GM19455 (cell line): ENCODE measurements around the gene BFAR.
"Not testable (repeated sequence)": the region's sequence is repeated elsewhere in the genome, so short reads cannot be mapped to it uniquely, and the experiment has no call there.

Experiments
- ATAC-seq: cut with Tn5 transposase; IDR thresholded peaks from one replicate; pipeline ENCODE4 v1.9.1; 2021; ENCODE audit not compliant: unreplicated experiment

BFAR gene, protein sequence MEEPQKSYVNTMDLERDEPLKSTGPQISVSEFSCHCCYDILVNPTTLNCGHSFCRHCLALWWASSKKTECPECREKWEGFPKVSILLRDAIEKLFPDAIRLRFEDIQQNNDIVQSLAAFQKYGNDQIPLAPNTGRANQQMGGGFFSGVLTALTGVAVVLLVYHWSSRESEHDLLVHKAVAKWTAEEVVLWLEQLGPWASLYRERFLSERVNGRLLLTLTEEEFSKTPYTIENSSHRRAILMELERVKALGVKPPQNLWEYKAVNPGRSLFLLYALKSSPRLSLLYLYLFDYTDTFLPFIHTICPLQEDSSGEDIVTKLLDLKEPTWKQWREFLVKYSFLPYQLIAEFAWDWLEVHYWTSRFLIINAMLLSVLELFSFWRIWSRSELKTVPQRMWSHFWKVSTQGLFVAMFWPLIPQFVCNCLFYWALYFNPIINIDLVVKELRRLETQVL

DNA sequence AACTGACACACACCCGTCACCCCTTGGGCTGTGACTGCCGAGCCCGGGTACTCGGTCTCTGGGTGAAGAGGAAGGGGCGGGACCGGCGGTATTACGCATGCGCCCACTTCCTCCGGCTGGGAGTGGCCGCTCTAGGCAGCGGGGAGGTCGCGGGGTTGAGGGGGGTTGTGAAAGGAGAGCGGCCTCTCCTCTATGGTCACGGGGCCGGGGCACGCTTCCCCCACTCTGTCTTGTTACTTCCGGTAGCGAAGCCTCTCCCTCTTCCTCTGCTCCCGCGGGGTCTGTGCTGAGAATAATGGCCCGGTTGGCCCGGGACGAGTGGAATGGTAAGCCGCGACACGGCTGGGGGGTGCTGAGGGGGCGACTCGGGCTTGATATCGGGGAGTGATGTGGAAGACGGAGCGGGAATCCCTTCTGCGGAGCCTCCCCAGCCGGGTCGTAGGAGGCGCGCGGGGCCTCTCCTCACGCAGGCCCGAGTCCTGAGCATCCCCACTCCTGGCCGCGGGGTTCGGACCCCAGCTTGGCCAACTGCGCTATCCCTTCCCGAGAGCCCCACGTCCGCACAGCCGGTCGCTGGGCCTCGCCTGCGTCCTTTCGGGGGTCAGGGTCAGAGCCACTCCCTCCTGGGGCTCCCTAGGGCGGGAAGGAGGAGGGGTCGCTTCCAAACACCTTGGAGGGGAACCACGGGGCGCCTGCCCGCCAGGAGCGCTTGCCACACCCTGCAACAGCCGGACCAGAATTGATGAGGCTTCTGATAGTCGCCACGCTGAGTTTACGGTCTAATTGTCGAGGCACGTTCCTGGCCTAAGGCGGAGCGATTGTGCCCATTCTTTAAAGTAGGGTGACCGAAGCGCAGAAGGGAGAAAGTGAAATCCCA is at the start of gene BFAR:
BFAR (plus strand) TSS at position 259 of the 877 bp plus-strand sequence. CDS start 11,396 bp downstream, outside the sequence.
- peak; percentile 80 for ATAC-seq

DNA sequence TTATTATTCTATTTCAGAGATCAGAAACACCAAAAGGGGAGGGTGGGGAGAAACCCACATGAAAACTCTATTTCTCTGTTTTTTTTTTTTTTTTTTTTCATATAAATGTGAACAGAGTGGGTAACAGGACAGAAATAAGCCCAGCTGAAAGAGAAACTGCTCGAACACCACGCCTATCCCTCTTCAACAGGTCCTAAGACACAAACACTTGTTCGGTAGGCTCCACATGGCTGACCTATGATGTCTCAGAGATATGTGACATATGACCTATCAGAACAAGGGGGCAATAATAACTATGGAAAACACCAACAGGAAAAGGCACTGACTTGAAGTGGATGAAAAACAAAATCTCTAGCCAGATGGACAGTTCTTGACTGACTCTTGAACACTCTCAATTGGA is 47.5 kb upstream of the BFAR start:
- ATAC-seq = no peak

DNA sequence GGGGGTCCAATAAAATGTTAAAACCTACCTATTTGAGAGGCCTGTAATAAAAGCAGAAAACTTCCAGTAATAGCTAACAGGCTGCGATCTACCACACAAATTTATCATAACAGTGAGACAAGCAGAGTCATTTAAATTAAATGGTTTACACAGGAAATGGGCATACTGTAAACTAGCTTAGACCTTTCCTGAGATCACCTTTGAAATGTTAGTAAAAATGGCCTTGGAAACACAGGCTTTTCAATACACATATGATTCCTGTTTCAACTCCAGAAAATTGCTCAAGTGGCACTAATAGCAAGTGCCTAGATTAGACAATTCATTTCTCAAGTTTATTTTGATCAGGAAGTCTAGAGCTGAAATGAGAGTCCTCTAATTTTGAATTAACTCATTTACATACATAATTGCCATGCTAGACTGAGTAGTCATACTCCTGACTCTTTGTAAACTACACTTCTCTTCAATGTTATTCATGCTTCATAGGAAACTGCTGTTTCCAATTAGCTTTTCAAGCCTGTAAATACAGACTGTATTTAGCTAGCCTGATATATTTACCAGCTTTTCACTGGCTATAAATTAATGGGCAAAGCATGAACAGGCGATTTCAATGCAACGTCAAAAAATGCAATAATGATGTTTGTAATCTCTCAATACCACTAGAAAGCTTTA is 46.0 kb upstream of the BFAR start:
- ATAC-seq = no peak

DNA sequence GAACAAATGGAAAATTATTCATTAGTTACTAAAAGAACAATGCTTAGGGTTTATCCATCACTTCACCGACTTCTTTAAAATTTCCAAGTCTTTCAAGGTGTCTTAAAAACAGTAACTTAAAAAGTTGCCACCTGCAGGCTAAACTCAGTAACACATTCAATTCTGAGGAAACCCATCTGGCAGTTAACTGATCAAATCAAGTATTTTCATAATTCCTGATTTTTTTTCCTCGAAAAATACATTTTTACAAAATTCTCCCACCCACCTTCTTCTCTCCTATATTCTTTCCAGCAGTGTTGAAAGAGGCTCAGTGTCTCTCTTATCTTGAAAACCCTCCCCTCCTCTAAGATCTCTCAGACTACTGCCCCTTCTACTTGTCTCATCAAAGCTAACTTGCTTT is 32.6 kb upstream of the BFAR start:
- no peak for ATAC-seq

DNA sequence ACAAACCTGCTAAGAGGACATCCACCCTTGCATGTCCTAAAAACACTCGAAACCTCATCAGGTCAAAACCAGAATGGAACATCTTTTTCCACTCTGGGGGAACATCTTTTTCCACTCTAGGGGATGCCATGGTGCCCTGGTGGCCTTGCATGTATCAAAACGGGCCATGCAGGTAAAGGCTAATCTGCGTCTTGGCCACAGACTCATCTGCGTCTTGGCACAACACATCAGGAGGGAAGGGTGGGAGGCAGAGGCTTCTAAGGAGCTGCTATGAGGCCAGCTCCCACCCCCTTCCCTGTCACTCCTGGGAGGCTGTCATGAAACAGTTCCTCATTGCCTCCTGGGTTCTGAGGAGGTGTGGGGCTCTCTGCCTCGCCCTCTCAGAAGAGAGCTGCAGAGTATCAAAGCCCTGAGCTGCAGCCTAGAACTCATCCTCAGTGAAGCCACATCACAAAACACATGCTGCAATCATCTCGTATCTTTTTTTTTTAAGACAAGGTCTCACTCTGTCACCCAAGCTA is 30.2 kb upstream of the BFAR start:
- no peak for ATAC-seq

DNA sequence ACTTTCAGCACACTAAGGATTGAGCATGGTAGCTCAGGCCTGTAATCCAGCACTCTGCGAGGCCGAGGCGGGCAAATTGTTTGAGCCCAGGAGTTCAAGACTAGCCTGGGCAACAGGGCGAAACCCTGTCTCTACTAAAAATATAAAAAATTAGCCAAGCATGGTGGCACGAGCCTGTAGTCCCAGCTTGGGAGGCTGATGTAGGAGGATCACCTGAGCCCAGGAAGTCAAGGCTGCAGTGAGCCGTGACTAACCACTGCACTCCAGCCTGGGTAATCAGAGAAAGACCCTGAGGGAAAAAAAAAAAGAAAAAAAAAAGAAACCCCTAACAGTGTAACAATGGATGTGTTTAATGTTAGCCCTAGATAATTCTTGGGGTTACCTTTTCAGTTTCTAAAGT is 26.6 kb upstream of the BFAR start:
- ATAC-seq = no peak

DNA sequence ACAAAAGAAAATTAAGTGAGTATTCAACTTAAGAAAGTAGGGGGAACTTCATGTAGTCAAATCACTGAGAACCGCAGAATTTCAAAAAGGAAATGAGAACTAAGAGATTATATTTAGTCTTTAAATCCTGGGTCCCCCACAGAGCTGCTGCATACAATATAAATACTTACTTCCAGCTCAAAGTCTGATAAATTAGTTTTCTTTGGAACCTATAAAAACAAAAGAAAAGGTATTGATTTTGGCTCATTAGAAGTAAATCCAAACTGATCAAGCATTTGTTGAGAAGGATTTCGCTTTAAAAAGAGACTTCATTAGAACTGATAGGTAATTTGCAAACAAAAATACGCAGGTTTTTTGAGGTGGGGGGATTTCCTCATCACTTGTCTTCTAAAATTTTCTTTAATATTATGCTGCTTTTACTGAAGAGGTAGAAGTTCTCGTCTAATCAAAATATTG is 24.6 kb upstream of the BFAR start:
- no peak for ATAC-seq

DNA sequence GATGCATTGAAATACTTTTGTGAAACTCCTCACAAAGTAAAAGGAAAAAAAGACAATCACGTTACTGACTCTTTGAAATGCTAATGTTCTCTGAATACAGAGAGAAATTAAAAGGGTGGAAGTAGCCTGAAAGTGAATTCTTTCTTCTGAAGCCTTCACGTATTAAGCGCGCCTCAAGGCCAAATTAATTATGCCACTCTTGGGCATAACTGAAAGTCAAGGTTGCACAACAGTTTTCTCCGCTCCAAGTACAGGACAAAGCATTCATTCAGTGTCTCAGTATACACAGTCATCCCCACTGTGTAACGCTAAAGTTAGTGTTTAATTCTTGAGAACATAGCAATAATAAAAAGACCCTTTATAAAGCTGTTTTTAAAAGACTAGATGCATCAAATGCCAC is 24.1 kb upstream of the BFAR start:
- no peak for ATAC-seq

DNA sequence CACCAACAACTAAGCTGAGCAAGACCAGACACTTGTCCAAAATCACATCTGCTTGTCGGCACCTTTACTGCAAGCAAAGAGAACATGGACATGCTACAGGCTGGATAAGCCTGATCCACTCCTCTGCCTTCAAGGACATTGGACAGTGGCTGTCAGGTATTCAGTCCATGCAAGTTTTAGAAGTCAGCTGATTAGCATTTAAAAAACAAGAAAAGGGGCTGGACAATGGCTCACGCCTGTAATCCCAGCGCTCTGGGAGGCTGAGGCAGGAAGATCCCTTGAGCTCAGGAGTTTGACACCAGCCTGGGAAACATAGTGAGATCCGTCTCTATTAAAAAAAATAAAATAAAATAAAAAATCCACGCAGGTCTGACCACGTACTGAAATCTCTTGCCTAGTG is 23.0 kb upstream of the BFAR start:
- no peak for ATAC-seq

DNA sequence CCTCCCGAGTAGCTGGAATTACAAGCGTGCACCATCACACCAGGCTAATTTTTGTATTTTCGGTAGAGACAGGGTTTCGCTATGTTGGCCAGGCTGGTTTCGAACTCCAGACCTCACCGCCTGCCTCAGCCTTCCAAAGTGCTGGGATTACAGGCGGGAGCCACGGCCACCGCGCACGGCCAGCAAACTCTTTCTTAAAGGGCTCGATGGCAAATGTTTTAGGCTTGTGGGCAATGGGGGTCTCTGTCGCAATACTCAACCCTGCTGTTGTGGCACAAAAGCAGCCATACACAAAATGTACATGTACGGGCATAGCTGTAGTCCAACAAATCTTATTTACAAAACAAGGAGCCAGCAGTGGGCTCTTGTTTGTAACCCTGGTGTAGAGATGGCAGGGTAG is 21.1 kb upstream of the BFAR start:
- ATAC-seq = no peak

DNA sequence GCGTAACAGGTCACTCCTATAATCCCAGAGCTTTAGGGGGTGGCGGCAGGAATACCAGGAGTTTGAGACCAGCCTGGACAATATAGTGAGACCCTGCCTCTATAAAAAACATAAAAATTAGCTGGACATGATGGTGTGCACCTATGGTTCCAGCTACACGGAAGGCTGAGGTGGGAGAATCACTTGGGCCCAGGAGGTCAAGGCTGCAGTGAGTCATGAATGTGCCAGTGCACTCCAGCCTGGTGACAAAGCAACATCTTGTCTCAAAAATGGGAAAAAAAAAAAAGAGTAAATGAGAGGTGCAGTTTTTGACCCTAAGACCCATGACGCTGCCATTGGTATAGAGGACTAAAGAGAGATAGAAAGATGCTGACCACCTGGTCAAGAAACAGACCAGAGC is 18.8 kb upstream of the BFAR start:
- no peak for ATAC-seq

DNA sequence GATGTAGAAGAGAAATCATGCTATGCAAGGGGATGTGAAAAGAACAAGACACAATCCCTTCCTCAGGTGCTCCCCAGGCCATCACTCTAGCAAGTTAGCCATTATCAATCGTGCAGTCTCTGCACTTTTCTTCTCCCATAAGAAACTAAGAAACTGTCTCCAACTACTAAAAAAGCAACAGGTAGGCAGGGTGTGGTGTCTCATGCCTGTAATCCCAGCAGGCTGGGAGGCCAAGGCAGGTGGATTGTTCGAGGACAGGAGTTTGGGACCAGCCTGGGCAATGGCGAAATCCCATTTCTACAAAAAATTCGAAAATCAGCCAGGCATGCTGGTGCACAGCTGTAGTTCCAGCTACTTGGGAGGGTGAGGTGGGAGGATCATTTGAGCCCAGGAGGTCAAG is 16.5 kb upstream of the BFAR start:
- ATAC-seq = no peak

DNA sequence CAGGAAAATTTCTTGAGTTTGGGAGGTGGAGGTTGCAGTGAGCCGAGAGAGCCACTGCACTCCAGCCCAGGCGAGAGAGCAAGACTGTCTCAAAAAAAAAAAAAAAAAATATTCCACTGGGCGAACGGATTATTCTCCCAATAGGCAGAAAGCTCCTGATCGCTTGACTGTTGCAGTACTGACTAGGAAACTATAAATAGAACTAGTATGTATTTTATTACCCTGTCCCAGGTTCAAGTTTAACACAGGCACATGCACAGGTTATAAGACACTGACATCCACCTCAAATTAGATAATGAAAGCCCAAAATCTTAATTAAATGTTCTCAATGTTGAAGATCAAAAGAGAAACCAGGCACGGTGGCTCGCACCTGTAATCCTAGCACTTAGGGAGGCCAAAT is 14.2 kb upstream of the BFAR start:
- no peak for ATAC-seq

DNA sequence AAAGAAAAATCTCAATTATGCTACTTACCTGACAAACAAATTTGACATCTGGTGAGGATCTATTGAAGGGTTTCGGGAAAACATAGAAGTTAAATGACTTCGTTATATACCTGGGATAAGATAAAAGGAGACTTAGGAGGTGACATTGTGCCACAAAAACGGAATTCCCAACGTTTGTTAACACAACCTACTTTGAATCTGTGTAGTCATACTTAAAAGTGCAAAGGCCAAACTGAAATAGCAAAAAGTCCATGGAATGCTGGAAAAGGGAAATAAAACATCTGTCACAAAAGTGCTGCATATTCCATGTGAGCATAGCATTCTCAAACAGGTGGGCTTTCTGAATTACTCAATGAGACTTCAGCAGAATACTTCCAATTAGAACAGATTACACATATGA is 5.7 kb upstream of the BFAR start:
- no peak for ATAC-seq

DNA sequence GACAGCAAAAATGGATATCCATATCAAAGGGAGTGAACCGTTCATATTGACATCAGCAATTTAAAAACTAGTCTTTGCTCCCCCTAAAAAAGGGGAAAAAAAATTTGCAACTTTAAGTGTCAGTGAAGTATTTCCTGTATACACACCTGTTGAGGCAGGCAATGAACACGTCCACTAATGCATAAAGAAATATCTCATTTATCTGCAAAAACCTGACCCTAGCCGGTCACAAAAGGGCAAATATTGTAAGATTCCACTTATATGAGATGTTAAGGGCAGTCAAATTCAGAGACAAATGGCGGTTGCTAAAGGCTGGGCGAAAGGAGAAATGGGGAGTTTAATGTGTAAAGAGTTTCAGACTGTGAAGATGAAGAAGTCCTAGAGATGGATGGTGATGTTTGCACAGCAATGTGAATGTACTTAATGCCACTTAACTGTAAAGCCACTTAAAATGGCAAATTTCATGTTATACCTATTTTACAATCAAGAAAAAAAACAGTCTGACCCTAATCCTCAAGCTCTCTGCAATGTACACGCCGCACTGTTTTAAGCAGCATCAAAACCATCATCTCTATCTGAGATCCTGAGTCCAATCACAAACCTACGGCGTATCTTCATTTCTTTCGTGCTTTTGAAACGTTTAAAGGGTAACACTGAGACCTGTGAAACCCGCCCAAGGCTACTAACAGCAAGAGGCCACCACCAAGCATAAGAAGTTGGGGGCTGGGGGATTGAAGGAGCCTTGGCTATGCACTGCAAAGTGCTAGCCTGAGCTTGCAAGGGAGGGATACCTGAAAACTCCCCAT is 3.7 kb upstream of the BFAR start:
- no peak for ATAC-seq

DNA sequence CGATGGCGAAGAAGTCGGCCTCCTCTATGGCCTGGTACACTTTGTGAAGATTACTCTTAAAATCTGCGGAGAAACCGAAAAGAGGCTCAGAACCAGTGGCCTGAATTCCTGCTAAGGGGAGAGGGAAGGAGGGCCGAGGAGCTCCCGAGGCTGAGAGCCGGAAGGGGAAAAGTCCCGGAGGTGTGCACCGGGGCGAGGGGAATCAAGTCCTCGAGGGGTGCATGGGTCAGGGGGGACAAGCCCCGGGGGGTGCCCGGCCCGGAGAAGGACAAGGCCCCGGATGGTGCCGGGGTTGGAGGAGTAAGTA is 3.2 kb upstream of the BFAR start:
- ATAC-seq = no peak

DNA sequence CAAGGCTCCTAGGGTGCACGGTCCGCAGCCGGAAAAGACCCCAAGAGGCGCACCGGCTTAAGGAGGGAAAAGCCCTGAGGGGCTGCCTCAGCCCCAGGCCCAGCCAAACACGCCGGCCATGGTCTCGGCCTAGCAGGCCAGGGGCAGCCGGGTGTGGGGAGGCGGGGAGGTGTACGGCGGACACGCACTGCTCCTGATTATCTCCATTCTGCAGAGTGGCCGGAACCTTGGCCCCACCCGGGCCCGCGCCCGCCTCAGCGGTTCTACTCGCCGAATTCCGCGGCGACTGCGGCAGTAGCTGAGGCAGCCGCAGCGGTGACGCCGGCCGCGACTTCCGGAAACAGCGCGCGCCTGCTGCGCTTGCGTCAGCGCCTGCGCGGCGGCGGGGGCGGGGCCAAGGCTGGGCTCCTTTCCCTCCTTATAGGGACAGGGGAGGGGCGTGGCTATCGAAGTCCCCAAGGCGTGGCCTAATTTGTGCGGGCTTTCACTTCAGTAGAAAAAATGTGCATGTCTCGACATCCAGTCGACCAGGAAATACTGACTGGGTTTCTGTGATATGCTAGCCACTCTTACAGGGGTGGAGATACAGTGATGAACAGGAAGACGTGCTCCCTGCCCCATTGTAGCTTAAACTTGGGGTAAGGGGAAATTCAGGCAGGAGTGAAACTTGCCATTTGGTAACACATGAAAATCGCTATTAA is 2.7 kb upstream of the BFAR start, which contains the start of gene PARN:
PARN (minus strand) TSS at position 342 of the 701 bp plus-strand sequence; CDS start at position 207, 135 bp downstream.
- ATAC-seq = peak; percentile 50

DNA sequence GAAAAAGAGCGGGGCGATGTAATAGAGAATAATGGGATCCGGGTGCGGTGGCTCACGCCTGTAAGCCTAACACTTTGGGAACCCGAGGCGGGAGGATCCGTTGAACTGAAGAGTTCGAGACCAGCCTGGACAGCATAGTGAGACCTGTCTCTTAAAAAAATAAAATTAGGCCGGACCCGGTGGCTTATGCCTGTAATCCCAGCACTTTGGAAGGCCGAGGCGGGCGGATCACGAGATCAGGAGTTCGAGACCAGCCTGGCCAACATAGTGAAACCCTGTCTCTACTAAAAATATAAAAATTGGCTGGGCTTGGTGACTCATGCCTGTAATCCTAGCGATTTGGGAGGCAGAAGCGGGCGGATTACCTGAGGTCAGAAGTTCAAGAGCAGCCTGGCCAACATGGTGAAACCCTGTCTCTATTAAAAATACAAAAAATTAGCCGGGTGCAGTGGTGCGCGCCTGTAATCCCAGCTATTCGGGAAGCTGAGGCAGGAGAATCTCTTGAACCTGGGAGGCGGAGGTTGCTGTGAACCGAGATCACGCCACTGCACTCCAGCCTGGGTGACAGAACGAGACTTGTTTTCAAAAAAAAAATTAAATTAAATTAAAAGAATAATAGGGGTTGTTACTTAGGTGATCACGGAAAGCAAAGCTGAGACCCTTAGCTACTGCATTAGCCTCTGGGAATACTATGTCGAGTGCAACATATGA is 2.0 kb upstream of the BFAR start:
- not testable (repeated sequence) for ATAC-seq

DNA sequence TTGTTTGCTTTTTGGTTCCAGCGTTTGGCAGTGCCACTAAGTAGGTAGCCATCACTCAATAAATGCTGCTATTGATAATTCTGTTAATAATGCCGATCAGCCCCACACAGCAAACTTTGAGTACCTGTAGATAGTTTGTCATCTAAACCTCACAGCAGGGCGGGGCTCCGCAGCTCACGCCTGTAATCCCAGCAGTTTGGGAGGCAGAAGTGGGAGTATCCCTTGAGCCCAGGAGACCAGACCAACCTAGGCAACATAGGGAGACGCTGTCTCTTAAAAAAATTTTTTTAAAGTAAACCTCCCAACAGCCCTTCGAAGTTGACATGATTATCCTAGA is 1.6 kb downstream of the BFAR start:
- ATAC-seq = no peak
